ENCODE data around the gene SUB1.
"Not testable (repeated sequence)": the region's sequence is repeated elsewhere in the genome, so short reads cannot be mapped to it uniquely, and the experiment has no call there.

The SUB1 gene

GRCh38 chr5:32542216-32543059 lies 42.9 kb upstream of the SUB1 start:
- no peak overlapping the region for H3K4me3 ChIP-seq (ENCODE audit: control insufficient read depth, low read depth, low read length)
- DNase-seq (ENCODE audit: low read depth), result peak; percentile 81
- TF ChIP-seq, protein P1, sequence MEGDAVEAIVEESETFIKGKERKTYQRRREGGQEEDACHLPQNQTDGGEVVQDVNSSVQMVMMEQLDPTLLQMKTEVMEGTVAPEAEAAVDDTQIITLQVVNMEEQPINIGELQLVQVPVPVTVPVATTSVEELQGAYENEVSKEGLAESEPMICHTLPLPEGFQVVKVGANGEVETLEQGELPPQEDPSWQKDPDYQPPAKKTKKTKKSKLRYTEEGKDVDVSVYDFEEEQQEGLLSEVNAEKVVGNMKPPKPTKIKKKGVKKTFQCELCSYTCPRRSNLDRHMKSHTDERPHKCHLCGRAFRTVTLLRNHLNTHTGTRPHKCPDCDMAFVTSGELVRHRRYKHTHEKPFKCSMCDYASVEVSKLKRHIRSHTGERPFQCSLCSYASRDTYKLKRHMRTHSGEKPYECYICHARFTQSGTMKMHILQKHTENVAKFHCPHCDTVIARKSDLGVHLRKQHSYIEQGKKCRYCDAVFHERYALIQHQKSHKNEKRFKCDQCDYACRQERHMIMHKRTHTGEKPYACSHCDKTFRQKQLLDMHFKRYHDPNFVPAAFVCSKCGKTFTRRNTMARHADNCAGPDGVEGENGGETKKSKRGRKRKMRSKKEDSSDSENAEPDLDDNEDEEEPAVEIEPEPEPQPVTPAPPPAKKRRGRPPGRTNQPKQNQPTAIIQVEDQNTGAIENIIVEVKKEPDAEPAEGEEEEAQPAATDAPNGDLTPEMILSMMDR (conservative IDR thresholded peaks at IDR 0.05; ENCODE audit: control insufficient read depth, insufficient read depth, low read depth, low read length), result no peak

DNA sequence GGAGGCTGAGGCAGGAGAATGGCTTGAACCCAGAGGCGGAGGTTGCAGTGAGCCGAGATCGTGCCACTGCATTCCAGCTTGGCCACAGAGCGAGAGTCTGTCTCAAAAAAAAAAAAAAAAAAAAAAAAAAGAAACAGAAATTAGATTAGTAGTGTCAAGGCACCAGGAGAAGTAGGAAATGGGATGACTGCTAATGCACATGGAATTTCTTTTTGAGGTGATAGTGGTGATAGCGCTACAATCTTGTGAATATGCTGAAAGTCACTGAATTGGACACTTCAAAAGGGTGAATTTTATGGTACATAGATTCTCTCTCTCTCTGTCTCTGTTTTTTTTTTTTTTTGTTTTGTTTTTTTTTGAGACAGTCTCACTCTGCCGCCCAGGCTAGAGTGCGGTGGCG lies 42.1 kb upstream of the SUB1 start:
- H3K4me3 ChIP-seq (ENCODE audit: control insufficient read depth, low read depth, low read length), result no peak overlapping the region
- TF ChIP-seq, protein P1 (conservative IDR thresholded peaks at IDR 0.05; ENCODE audit: control insufficient read depth, insufficient read depth, low read depth, low read length), result no peak
- DNase-seq (ENCODE audit: low read depth), result no peak

GRCh38 chr5:32545102-32545800 lies 40.1 kb upstream of the SUB1 start:
- no peak overlapping the region for H3K4me3 ChIP-seq (ENCODE audit: control insufficient read depth, low read depth, low read length)
- TF ChIP-seq, protein P1 (conservative IDR thresholded peaks at IDR 0.05; ENCODE audit: control insufficient read depth, insufficient read depth, low read depth, low read length), result no peak
- no peak for DNase-seq (ENCODE audit: low read depth)

DNA sequence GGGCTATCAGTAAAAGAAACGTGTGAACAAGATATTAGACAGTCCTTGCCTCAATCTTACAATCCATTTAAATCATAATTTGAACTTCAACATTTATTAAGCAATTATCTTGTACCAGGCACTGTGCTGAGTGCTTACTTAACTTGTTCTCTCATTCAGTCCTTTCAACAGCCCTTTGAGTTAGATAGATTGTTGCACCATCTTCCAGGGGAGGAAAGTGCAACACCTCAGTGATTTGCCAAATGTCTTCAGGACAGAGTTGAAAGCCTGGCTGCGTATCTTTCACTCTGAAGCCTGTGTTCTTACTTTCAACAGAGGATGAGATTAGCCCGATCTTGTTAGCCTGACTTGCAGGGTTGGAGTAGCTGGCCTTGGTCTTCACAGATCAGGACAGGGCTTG lies 34.2 kb upstream of the SUB1 start:
- DNase-seq (ENCODE audit: low read depth), result no peak
- TF ChIP-seq, protein P1 (conservative IDR thresholded peaks at IDR 0.05; ENCODE audit: control insufficient read depth, insufficient read depth, low read depth, low read length), result no peak

DNA sequence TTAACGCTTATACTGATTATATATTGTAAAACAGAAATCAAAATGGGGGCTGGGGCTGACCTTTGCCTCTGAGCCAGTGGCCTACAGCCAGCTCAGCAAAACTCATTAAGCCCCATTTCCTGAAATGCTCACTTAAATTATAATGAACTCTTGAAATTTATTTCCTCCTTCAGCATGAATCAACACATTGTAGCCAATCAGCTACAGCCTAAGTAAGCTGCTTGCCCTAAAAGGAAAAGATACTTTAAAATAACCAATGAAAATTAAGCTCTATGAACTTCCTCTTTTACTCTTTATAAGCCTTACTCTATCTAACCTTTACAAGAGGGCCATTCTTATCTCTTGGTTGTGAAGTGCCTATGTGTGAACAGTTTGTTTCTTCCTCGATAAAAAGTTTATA lies 33.5 kb upstream of the SUB1 start:
- DNase-seq (ENCODE audit: low read depth), result no peak
- TF ChIP-seq, protein P1 (conservative IDR thresholded peaks at IDR 0.05; ENCODE audit: control insufficient read depth, insufficient read depth, low read depth, low read length), result no peak
- no peak overlapping the region for H3K4me3 ChIP-seq (ENCODE audit: control insufficient read depth, low read depth, low read length)

More for the DNA sequence above, 34.2 kb upstream of the SUB1 start:
- no peak overlapping the region for H3K4me3 ChIP-seq (ENCODE audit: control insufficient read depth, low read depth, low read length)

- not testable (repeated sequence) for H3K4me3 ChIP-seq (ENCODE audit: control insufficient read depth, low read depth, low read length); DNase-seq (ENCODE audit: low read depth)
These were observed 32.9 kb upstream of the SUB1 start for GRCh38 chr5:32552491-32552890.

- no peak for DNase-seq (ENCODE audit: low read depth)
- no peak overlapping the region for H3K4me3 ChIP-seq (ENCODE audit: control insufficient read depth, low read depth, low read length)
- TF ChIP-seq, protein P1 (conservative IDR thresholded peaks at IDR 0.05; ENCODE audit: control insufficient read depth, insufficient read depth, low read depth, low read length), result no peak
These were observed 32.4 kb upstream of the SUB1 start for GRCh38 chr5:32552936-32553335.

- DNase-seq (ENCODE audit: low read depth); H3K4me3 ChIP-seq (ENCODE audit: control insufficient read depth, low read depth, low read length): not testable (repeated sequence)
These were observed 31.1 kb upstream of the SUB1 start for GRCh38 chr5:32554181-32554780.

DNA sequence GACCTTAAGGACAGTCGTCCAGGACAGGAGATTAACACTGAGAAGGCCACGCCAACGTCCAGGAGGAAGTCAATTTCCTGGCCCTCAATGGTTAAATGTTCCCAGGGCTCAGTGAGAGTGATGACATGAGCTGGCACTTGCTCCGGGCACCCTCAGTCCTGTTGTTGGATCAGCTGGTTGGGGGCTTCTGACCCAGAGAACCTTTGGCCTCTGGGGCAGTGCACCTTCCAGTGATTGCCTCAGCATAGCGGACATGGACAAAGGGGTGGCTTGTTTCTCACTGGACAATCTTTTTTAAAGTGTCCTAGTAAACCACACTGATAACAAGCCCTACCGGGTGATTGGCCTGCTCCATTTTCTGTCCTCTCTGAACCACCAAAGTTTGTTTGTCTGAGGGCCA lies 28.8 kb upstream of the SUB1 start:
- DNase-seq (ENCODE audit: low read depth), result not testable (repeated sequence)

More for the DNA sequence above, 28.8 kb upstream of the SUB1 start:
- not testable (repeated sequence) for H3K4me3 ChIP-seq (ENCODE audit: control insufficient read depth, low read depth, low read length)

All from fibroblast of mammary gland (primary cell).